ENCODE data around the gene DAP. TPM values are rescaled to one million over a fixed set of nuclear protein-coding genes. Genes with fewer than 3 reads are reported as not detected.
A peak's percentile ranks its signal among the peaks of the same experiment; 100 is the strongest.

The DAP gene
- total RNA-seq, 1 donor from 2014 or later = 11.8 TPM

- no peak for FAIRE-seq
- no peak overlapping the region for H3K4me3 ChIP-seq (ENCODE audit: low read depth, low read length)
Observed at GRCh38 chr5:10704949-10705621, 55.9 kb downstream of the DAP start.

GRCh38 chr5:10703676-10704075 is 57.4 kb downstream of the DAP start:
- Histone ChIP-seq H3K27me3 (ENCODE audit: control insufficient read depth, insufficient read depth, low read length) (no peaks in the 10 kb centered on the region), H3K4me3 (ENCODE audit: low read depth, low read length) (no peak overlapping the region), H3K36me3 (ENCODE audit: control insufficient read depth, insufficient read depth, low read length) (no peaks in the 10 kb centered on the region)
- FAIRE-seq = no peak
- DNase-seq (ENCODE audit: low read depth) = no peak
- no peak for TF ChIP-seq CTCF (IDR thresholded peaks at IDR 0.05; ENCODE audit: insufficient read depth, low read length, severe bottlenecking)

More at GRCh38 chr5:10704949-10705621, 55.9 kb downstream of the DAP start:
- H3K36me3 ChIP-seq (ENCODE audit: control insufficient read depth, insufficient read depth, low read length) = no peaks in the 10 kb centered on the region
- TF ChIP-seq CTCF (IDR thresholded peaks at IDR 0.05; ENCODE audit: insufficient read depth, low read length, severe bottlenecking) = no peak
- no peaks in the 10 kb centered on the region for H3K27me3 ChIP-seq (ENCODE audit: control insufficient read depth, insufficient read depth, low read length)
- peak; percentile 57 for DNase-seq (ENCODE audit: low read depth)

GRCh38 chr5:10702911-10703491 is 58.0 kb downstream of the DAP start:
- TF ChIP-seq CTCF (IDR thresholded peaks at IDR 0.05; ENCODE audit: insufficient read depth, low read length, severe bottlenecking) = no peak
- no peak for FAIRE-seq
- DNase-seq (ENCODE audit: low read depth) = peak; percentile 89
- Histone ChIP-seq H3K27me3 (ENCODE audit: control insufficient read depth, insufficient read depth, low read length) (no peaks in the 10 kb centered on the region), H3K4me3 (ENCODE audit: low read depth, low read length) (no peak overlapping the region), H3K36me3 (ENCODE audit: control insufficient read depth, insufficient read depth, low read length) (no peaks in the 10 kb centered on the region)

- peak; percentile 61 for DNase-seq (ENCODE audit: low read depth)
Observed at GRCh38 chr5:10702040-10702629, 58.9 kb downstream of the DAP start.

GRCh38 chr5:10701567-10702039 is 59.4 kb downstream of the DAP start:
- H3K4me3 ChIP-seq (ENCODE audit: low read depth, low read length) = no peak overlapping the region

More at GRCh38 chr5:10702040-10702629, 58.9 kb downstream of the DAP start:
- H3K4me3 ChIP-seq (ENCODE audit: low read depth, low read length) = no peak overlapping the region
- TF ChIP-seq CTCF (IDR thresholded peaks at IDR 0.05; ENCODE audit: insufficient read depth, low read length, severe bottlenecking) = no peak
- H3K27me3 ChIP-seq (ENCODE audit: control insufficient read depth, insufficient read depth, low read length) = no peaks in the 10 kb centered on the region
- no peak for FAIRE-seq
- H3K36me3 ChIP-seq (ENCODE audit: control insufficient read depth, insufficient read depth, low read length) = no peaks in the 10 kb centered on the region

More at GRCh38 chr5:10701567-10702039, 59.4 kb downstream of the DAP start:
- no peak for FAIRE-seq
- DNase-seq (ENCODE audit: low read depth) = no peak
- Histone ChIP-seq H3K27me3 (ENCODE audit: control insufficient read depth, insufficient read depth, low read length) (no peaks in the 10 kb centered on the region), H3K36me3 (ENCODE audit: control insufficient read depth, insufficient read depth, low read length) (no peaks in the 10 kb centered on the region)
- TF ChIP-seq CTCF (IDR thresholded peaks at IDR 0.05; ENCODE audit: insufficient read depth, low read length, severe bottlenecking) = peak; percentile 56

Data from bronchial epithelial cell (primary cell).